Transverse colon (tissue), 4 donors: ENCODE measurements around the gene FABP3. TPM values are rescaled to one million over a fixed set of nuclear protein-coding genes. Genes with fewer than 3 reads are reported as not detected.

Experiments used
- DNase-seq: peaks from one replicate; pipeline ENCODE4 v3.0.0-alpha.2; 2019
- H3K27ac ChIP-seq, 4 donors: fragments of 200-600 bp; sonication (generic); 2 replicates each; pipeline ENCODE4 v1.5.1; 2016 to 2018; ENCODE audit warnings: inconsistent platforms in 4 of 4
- H3K27me3 ChIP-seq: fragments of 200-600 bp; sonication (generic); 2 replicates; pipeline ENCODE4 v1.5.1; 2017; ENCODE audit warnings: inconsistent platforms
- H3K36me3 ChIP-seq, 4 donors: fragments of 200-600 bp; sonication (generic); 2 replicates each; pipeline ENCODE4 v1.5.1; 2017 to 2019; ENCODE audit warnings: inconsistent platforms in 4 of 4
- H3K4me1 ChIP-seq, 4 donors: fragments of 200-600 bp; sonication (generic); 2 replicates each; pipeline ENCODE4 v1.5.1; 2017 to 2020; ENCODE audit warnings: inconsistent platforms in 4 of 4
- H3K4me3 ChIP-seq, 4 donors: fragments of 200-600 bp; sonication (generic); 1 replicate in 1 of 4; 2 replicates in 3 of 4; pipeline versions ENCODE4 v1.5.1 to v1.6.1; 2017 to 2019; ENCODE audit warnings: inconsistent platforms in 4 of 4
- H3K9me3 ChIP-seq, 2 donors: fragments of 200-600 bp; sonication (generic); 2 replicates each; pipeline ENCODE4 v1.5.1; 2017 to 2019; ENCODE audit warnings: inconsistent platforms in 2 of 2
- EP300 ChIP-seq: sonication (generic); formaldehyde crosslinking; IDR thresholded peaks from one replicate; pipeline ENCODE4 v1.6.1; 2017; ENCODE audit warnings: antibody characterized with exemption, low read depth
- POLR2A ChIP-seq: fragments of 450-650 bp; IDR thresholded peaks from one replicate; pipeline ENCODE4 v1.6.1; 2016; ENCODE audit warnings: antibody characterized with exemption, mild to moderate bottlenecking, moderate library complexity
- POLR2AphosphoS5 ChIP-seq, 3 donors: sonication (generic); formaldehyde crosslinking; IDR thresholded peaks; one replicate each; pipeline ENCODE4 v1.6.1; 2016; ENCODE audit warnings: antibody characterized with exemption in 3 of 3
- WGBS, 2 donors: methylation state at CpG; one replicate each; pipeline ENCODE4 v1.1.5; 2018; ENCODE audit warnings: low coverage in 1 of 2; 5-methylcytosine and 5-hydroxymethylcytosine counted together
- in situ Hi-C, 4 donors: fragments of 200-750 bp; cut with MboI; loops; one replicate each; pipeline versions ENCODE4 v1.15.0 to v1.15.1; 2017; ENCODE audit warnings: low sequenced_read_pairs in 3 of 4, low pct_ligation_motif_present in 1 of 4, low pct_unique_long_range_greater_than_20kb in 1 of 4
- intact Hi-C: fragments of 100-400 bp; cut with DNase I; formaldehyde crosslinking; loops from one replicate; pipeline ENCODE4 v1.15.1; 2023; ENCODE audit warnings: low total_unique reads
- total RNA-seq, 4 donors: library from RNA; depleted of rRNA; stranded (reverse); fragments of >200 nt; gene quantifications; one replicate each; pipeline ENCODE4 v1.1.0, GENCODE V29; 2016
- TF ChIP-seq, protein P1 (sequence below), 5 experiments: fragments of 200-600 bp in 3 of 5; fragments of 450-650 bp in 2 of 5; sonication (generic) in 3 of 5; IDR thresholded peaks; 1 replicate in 2 of 5; 2 replicates in 3 of 5; pipeline ENCODE4 v1.5.1; 2016 to 2017; ENCODE audit warnings: antibody characterized with exemption in 5 of 5, inconsistent platforms in 3 of 5, mild to moderate bottlenecking in 2 of 5, moderate library complexity in 1 of 5

FABP3 gene
- total RNA-seq, 4 donors from 2014 or later, result 5.9 to 7.6 TPM; not detected in 2

DNA sequence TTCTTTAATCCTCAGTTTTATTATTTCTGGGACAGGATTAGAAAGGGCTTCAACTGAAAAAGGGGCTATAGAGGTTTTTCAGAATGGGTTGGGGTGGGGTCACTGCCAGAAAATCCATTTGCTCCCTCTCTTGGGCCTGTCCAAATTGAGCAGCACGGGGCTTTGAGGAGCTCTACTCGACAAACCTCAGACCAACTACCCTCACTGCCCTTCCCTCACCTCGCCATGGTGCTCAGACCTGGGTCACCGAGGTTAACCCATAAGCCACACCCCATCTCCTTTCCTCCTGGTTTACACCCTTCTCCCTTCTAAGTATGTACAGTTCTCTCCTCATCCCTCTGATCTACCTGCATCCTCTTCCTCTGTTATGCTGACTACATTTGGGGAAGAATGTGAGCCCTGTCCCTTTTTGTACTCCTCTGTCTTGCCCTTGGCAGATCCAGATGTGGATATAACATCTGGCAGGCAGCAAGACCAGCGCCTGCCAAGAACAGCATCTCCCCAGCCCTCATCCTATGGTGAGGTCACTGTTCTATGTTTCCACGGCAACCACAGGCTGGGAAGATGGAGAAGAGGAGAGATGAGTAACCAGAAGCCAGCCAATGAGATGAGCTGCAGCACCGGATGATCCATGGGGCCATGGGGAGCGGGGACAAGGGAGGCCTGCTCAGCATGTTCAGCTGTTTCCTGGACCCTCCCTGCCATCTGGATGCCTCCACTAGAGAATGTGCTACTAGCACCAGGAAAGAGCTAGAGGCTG lies 3.7 kb upstream of the FABP3 start:
- H3K4me1 ChIP-seq, result peaks cover 13 to 56% (median 49%) of the 10 kb centered on the region in 4 donors

DNA sequence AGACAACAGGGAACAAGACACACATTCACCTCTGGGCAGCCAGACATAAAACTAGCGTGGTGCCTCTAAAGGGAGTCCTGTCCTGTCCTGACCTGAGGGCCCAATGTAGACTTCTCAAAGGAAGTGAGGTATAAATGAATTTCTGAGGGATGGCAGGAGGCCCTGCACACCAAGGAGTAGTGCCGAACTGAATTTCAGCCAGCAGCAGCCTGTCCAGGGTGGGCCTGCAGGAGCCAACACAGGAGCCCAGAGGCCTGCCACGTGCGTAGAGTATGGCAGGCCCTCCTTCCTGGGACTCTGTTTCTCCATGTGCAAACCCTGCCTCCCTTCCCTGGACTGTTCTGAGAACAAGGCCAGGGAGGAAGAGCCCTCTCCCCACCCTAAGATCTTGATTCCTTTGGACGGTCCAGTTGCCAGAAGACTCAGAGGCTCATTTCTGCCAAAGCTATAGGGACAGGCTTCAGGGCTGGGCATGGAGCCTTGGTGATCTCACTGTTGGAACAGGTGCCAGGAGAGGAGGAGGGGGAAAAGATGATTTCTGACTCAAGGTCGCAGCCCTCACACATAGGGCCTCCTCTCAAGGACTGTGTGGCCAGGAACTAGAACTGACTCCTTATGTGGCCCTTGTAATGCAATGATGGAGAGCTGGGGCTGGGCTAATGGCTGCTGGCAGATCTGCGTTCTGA lies 1.8 kb upstream of the FABP3 start:
- peaks cover 8 to 53% (median 52%) of the 10 kb centered on the region in 4 donors for H3K4me1 ChIP-seq
- TF ChIP-seq POLR2AphosphoS5 (IDR thresholded peaks at IDR 0.05), result no peak
- TF ChIP-seq, protein P1, sequence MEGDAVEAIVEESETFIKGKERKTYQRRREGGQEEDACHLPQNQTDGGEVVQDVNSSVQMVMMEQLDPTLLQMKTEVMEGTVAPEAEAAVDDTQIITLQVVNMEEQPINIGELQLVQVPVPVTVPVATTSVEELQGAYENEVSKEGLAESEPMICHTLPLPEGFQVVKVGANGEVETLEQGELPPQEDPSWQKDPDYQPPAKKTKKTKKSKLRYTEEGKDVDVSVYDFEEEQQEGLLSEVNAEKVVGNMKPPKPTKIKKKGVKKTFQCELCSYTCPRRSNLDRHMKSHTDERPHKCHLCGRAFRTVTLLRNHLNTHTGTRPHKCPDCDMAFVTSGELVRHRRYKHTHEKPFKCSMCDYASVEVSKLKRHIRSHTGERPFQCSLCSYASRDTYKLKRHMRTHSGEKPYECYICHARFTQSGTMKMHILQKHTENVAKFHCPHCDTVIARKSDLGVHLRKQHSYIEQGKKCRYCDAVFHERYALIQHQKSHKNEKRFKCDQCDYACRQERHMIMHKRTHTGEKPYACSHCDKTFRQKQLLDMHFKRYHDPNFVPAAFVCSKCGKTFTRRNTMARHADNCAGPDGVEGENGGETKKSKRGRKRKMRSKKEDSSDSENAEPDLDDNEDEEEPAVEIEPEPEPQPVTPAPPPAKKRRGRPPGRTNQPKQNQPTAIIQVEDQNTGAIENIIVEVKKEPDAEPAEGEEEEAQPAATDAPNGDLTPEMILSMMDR (IDR thresholded peaks at IDR 0.05), result no peak
- TF ChIP-seq POLR2A, result no peak
- no peak for TF ChIP-seq EP300
- peak overlapping the region; percentile 80 to 86 (median 82) for H3K27ac ChIP-seq
- intact Hi-C loops (no loop called here), in situ Hi-C loops (no loop called here)
- no peaks in the 10 kb centered on the region for H3K9me3 ChIP-seq
- DNase-seq, result no peak
- H3K36me3 ChIP-seq, result no peaks in the 10 kb centered on the region
- H3K27me3 ChIP-seq, result no peaks in the 10 kb centered on the region
- WGBS, 2 donors, result 71% methylated on average over 7 of the region's 7 CpGs; no CpG with 5 or more reads in 1 of the 2 donors
- H3K4me3 ChIP-seq, result no peak overlapping the region

More for the DNA sequence above, 3.7 kb upstream of the FABP3 start:
- 59 to 70% methylated on average over 6 to 8 of the region's 8 CpGs for WGBS, 2 donors
- in situ Hi-C loops, result no loop called here
- Histone ChIP-seq H3K9me3 (no peaks in the 10 kb centered on the region), H3K36me3 (no peaks in the 10 kb centered on the region), H3K27me3 (no peaks in the 10 kb centered on the region), H3K4me3 (no peak overlapping the region), H3K27ac (peak overlapping the region in 1 of 4 donors; percentile 33)
- TF ChIP-seq POLR2AphosphoS5 (IDR thresholded peaks at IDR 0.05) (no peak), EP300 (no peak), POLR2A (no peak)
- TF ChIP-seq, protein P1 (IDR thresholded peaks at IDR 0.05), result no peak
- no peak for DNase-seq
- intact Hi-C loops, result no loop called here

DNA sequence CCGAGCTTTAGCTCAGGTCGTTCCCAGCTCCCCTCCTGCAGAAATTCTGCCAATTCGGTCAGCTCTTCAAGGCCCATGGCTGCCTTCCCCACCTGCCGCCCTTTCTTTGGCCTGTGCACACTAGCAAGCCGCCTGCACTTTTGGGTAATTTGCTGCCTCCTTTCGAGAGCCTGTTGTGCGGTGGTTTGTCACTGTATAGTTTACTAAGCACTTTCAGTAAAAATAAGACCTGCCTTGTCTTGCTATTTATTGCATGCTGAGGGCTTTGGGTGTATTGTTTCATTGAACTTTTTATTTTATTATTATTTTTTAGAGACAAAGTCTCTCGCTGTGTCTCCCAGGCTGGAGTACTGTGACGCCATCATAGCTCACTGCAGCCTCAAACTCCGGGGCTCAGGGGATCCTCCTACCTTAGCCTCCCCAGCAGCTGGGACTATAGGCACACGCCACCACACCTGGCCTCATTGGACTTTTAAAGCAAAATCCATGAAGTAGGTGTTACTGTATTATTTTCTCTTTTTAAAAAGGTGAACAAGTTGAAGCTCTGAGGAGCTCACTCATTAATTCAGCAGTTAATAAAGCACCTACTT lies 1.1 kb upstream of the FABP3 start:
- Histone ChIP-seq H3K4me1 (peaks cover 8 to 57% (median 52%) of the 10 kb centered on the region in 4 donors), H3K27me3 (no peaks in the 10 kb centered on the region), H3K9me3 (no peaks in the 10 kb centered on the region), H3K4me3 (peak overlapping the region in 3 of 4 donors; percentile 21 to 48 (median 22)), H3K36me3 (no peaks in the 10 kb centered on the region), H3K27ac (peak overlapping the region; percentile 80 to 86 (median 82))
- DNase-seq, result no peak
- TF ChIP-seq EP300 (no peak), POLR2A (no peak), POLR2AphosphoS5 (IDR thresholded peaks at IDR 0.05) (no peak)
- TF ChIP-seq, protein P1 (IDR thresholded peaks at IDR 0.05), result no peak
- WGBS, 2 donors, result 44 to 47% methylated on average over 6 to 11 of the region's 11 CpGs
- intact Hi-C loops, result no loop called here
- in situ Hi-C loops, result no loop called here

DNA sequence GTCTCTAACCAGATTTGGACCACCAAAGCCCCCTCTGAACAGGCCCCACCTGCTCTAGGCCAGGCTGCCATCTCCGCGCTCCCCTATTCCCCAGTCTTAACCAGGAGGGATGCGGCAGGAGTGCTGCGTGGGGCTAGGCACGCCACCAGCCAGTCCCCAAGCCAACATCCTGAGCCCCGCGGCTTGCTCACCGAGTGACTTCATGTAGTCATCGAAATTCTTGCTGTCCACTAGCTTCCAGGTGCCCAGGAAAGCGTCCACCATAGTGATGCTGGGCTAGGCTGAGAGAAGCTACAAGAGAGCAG lies 173 bp downstream of the FABP3 start:
- H3K4me3 ChIP-seq, result peak overlapping the region in 3 of 4 donors; percentile 21 to 48 (median 22)
- intact Hi-C loops, result no loop called here

More for the DNA sequence above, 173 bp downstream of the FABP3 start:
- H3K27ac ChIP-seq, result peak overlapping the region; percentile 80 to 86 (median 82)
- peaks cover 8 to 60% (median 52%) of the 10 kb centered on the region in 4 donors for H3K4me1 ChIP-seq
- H3K27me3 ChIP-seq, result no peaks in the 10 kb centered on the region
- DNase-seq, result no peak
- no peaks in the 10 kb centered on the region for H3K9me3 ChIP-seq
- TF ChIP-seq POLR2A, result no peak
- TF ChIP-seq EP300, result no peak
- no peak for TF ChIP-seq POLR2AphosphoS5 (IDR thresholded peaks at IDR 0.05)
- TF ChIP-seq, protein P1 (IDR thresholded peaks at IDR 0.05), result no peak
- H3K36me3 ChIP-seq, result no peaks in the 10 kb centered on the region
- in situ Hi-C loops, result no loop called here
- WGBS, 2 donors, result 81% methylated on average over 9 of the region's 10 CpGs; no CpG with 5 or more reads in 1 of the 2 donors
